Left ventricle myocardium inferior (tissue), 1 donor: ENCODE data around the gene TMEM132A. TPM values are rescaled to one million over a fixed set of nuclear protein-coding genes. Genes with fewer than 3 reads are reported as not detected.
"Not testable (repeated sequence)": the region's sequence is repeated elsewhere in the genome, so short reads cannot be mapped to it uniquely, and the experiment has no call there.

ENCODE experiments used
- DNase-seq: peaks from one replicate; pipeline ENCODE4 v3.0.0-alpha.2; 2020
- H3K27ac ChIP-seq: fragments of 200-600 bp; replicated peaks from 2 replicates; pipeline ENCODE4 v1.8.0; 2021
- H3K27me3 ChIP-seq: fragments of 200-600 bp; 2 replicates; pipeline ENCODE4 v1.8.0; 2021; ENCODE audit warnings: low read depth
- H3K36me3 ChIP-seq: fragments of 200-600 bp; 2 replicates; pipeline ENCODE4 v1.8.0; 2021
- H3K4me1 ChIP-seq: fragments of 200-600 bp; 2 replicates; pipeline ENCODE4 v1.8.0; 2021
- H3K4me3 ChIP-seq: fragments of 200-600 bp; 2 replicates; pipeline ENCODE4 v1.8.0; 2021; ENCODE audit warnings: mild to moderate bottlenecking, moderate library complexity
- H3K9me3 ChIP-seq: fragments of 200-600 bp; replicated peaks from 2 replicates; pipeline ENCODE4 v1.8.0; 2021
- intact Hi-C: fragments of 100-400 bp; cut with micrococcal nuclease; formaldehyde crosslinking; loops from one replicate; pipeline ENCODE4 v1.11.0; 2022
- total RNA-seq: library from RNA; stranded (reverse); fragmentation: NEBNext Ultra II Directional; extraction: Animal tissue kit (Norgen Biotek cat#: 25700); gene quantifications from one replicate; pipeline ENCODE4 v1.2.1, GENCODE V29; 2021
- TF ChIP-seq, protein P1 (sequence below): fragments of 200-600 bp; IDR thresholded peaks from 2 replicates; pipeline ENCODE4 v1.8.0; 2021; ENCODE audit warnings: antibody characterized with exemption, mild to moderate bottlenecking, borderline replicate concordance
- donor health status: DM: no; HTN: yes; CAD: no; lungs with severe emphysema.

Gene TMEM132A
- total RNA-seq, 1 donor from 2014 or later, result 6.4 TPM

DNA sequence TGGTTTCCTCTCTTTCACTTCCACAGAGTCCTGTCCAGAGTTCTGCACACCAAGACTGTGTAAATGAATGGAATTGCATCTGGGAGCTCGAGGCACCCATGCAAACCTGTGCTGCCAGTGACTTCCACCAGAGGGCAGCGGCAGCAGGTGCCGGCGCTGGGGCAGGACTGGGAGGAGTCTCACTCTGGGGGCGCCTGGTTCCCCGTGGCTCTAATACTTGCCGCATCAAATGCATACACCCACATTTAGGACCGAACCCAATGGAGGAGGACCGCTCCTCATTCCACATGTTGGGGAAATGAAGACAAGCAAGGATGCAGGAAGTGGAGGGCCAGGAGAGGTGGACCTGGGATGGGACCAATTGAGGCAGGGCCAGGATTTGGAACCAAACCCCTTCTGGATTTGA is 46.1 kb downstream of the TMEM132A start:
- DNase-seq, result peak; percentile 51
- Histone ChIP-seq H3K4me1 (no peaks in the 10 kb centered on the region), H3K27ac (no peak overlapping the region), H3K4me3 (no peak overlapping the region), H3K36me3 (no peaks in the 10 kb centered on the region), H3K9me3 (peaks cover 8% of the 10 kb centered on the region), H3K27me3 (no peaks in the 10 kb centered on the region)
- TF ChIP-seq, protein P1, sequence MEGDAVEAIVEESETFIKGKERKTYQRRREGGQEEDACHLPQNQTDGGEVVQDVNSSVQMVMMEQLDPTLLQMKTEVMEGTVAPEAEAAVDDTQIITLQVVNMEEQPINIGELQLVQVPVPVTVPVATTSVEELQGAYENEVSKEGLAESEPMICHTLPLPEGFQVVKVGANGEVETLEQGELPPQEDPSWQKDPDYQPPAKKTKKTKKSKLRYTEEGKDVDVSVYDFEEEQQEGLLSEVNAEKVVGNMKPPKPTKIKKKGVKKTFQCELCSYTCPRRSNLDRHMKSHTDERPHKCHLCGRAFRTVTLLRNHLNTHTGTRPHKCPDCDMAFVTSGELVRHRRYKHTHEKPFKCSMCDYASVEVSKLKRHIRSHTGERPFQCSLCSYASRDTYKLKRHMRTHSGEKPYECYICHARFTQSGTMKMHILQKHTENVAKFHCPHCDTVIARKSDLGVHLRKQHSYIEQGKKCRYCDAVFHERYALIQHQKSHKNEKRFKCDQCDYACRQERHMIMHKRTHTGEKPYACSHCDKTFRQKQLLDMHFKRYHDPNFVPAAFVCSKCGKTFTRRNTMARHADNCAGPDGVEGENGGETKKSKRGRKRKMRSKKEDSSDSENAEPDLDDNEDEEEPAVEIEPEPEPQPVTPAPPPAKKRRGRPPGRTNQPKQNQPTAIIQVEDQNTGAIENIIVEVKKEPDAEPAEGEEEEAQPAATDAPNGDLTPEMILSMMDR, result peak; percentile 90
- intact Hi-C loops, result no loop called here

DNA sequence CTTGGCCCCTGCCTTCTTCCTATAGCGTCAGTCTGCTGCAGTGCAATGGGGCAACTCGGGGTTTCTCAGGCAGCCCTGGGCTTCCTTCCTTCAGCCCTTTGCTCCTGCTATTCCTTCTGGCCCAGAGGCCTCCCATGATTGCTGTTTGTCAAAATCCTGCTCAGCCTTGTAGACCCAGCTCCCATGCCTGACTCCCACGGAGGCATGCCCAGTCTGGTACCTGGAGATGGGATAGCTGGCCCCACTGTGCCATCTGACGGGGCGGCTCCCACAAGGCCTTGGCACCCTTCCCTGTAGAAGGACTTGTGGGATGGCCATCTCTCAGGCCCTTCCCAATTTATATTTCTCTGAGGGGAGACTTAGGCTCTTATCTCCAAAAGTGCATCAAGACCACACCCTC is 46.6 kb downstream of the TMEM132A start:
- no peaks in the 10 kb centered on the region for H3K36me3 ChIP-seq
- TF ChIP-seq, protein P1, result no peak
- intact Hi-C loops, result no loop called here
- H3K4me1 ChIP-seq, result no peaks in the 10 kb centered on the region
- no peak overlapping the region for H3K27ac ChIP-seq
- no peak for DNase-seq
- H3K27me3 ChIP-seq, result no peaks in the 10 kb centered on the region
- H3K9me3 ChIP-seq, result peaks cover 8% of the 10 kb centered on the region
- no peak overlapping the region for H3K4me3 ChIP-seq

DNA sequence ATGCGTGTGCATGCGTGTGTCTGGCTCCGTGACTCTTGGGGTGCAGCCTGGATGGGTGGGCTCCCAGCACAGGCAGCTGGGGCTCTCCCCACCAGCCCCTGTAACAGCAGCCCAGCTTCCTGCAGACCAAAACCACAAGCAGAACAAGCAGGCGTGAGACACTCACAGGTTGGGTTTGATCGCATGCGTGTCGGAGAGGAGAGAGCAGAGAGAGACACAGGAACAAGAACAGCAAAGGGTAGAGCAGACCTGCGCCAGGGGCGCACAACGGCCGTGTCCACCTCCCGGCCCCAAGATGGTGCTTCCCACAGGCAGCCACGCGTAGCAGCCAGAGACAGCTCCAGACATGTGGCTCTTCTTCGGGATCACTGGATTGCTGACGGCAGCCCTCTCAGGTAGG is 47.3 kb downstream of the TMEM132A start, which contains the start of gene CD6:
TSS of gene CD6 (plus strand) at position 161 of the 400 bp plus-strand sequence. CDS start at position 347, 186 bp downstream.
- Histone ChIP-seq H3K27me3 (no peaks in the 10 kb centered on the region), H3K36me3 (no peaks in the 10 kb centered on the region), H3K4me3 (no peak within 1 kb of the TSS), H3K27ac (no peak within 1 kb of the TSS), H3K4me1 (no peaks in the 10 kb centered on the region), H3K9me3 (peaks cover 8% of the 10 kb centered on the region)
- TF ChIP-seq, protein P1, result no peak
- no peak for DNase-seq
- intact Hi-C loops, result no loop called here

DNA sequence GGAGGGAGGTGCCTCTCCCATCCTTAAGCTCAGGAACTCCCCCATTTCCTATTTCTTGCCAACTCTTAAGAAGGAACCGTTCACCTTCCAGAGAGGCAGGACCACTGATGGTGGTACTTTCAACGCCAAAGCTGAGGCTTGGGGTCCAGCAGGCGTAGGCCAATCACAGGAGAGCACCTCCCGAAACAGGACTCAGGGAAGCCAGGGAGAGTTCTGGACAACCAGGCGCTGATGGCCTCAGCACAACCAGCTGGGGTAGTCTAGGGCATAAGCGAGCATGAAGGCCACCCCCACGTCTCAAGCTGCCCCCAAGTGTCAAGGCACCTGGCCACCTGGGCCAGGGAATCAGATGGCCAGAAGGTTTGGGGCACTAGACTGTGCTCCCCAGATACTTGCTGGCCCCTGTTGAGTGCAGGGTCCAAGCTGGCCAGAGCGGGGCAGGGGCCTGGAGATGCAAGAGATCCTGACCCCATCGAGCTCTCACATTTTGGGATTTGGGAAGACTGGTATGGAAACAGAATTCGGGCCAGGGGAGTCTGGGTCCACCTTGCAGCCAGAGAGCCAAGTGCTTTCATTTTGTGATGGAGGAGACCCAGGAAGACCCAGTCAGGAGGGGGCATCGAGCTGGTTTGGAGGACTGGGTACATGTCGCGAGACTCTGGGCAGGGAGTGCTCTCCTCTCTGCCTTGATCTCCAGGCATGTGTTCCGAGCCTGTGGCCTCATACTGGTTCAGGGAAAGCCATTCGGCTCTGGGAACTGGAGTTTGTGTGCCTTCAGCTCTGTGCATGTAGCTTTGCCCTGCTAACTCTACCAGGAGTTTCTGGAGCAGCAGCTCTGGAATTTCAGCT is 48.1 kb downstream of the TMEM132A start:
- H3K4me1 ChIP-seq, result no peaks in the 10 kb centered on the region
- no peaks in the 10 kb centered on the region for H3K27me3 ChIP-seq
- TF ChIP-seq, protein P1, result no peak
- no peak for DNase-seq
- H3K4me3 ChIP-seq, result no peak overlapping the region
- intact Hi-C loops, result no loop called here
- H3K36me3 ChIP-seq, result no peaks in the 10 kb centered on the region
- no peak overlapping the region for H3K27ac ChIP-seq
- H3K9me3 ChIP-seq, result peaks cover 8% of the 10 kb centered on the region

DNA sequence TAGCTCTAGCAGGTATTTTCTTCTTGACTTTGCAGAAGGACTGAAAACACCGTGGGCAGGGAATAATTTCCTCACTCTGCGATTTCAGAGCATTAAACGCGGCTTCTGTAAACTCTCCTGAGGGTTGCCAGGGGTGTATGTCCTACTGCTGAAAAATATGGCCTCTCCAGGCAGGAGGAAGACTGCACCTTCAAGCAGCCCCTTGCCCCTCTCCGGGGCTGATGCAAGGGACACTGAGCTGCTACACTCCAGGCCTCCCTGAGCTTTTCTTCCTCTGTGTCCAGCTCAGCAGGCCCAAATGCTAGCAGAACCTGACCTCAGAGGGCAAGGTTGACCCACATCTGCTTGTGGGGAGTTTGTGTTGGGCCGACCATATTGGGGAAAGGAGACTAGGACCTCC is 49.4 kb downstream of the TMEM132A start:
- Histone ChIP-seq H3K27ac (no peak overlapping the region), H3K4me3 (no peak overlapping the region), H3K4me1 (no peaks in the 10 kb centered on the region), H3K27me3 (no peaks in the 10 kb centered on the region), H3K9me3 (peaks cover 1% of the 10 kb centered on the region), H3K36me3 (no peaks in the 10 kb centered on the region)
- intact Hi-C loops, result no loop called here
- TF ChIP-seq, protein P1, result no peak
- no peak for DNase-seq

DNA sequence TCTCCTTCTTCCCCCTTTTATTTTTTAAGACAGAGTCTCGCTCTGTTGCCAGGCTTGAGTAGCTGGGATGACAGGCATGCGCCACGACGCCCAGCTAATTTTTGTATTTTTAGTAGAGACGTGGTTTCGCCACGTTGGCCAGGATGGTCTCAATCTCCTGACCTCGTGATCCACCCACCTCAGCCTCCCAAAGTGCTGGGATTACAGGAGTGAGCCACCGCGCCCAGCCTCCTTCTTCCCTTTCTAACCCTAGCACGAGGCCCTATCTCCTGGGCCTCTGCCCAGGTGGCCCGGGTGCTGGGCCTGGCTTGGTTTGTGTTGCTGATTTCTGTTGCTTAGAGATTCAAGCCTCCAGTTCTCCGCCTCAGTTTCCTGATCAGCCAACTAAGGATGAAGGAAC is 50.1 kb downstream of the TMEM132A start:
- H3K4me3 ChIP-seq, H3K27ac ChIP-seq, DNase-seq, H3K4me1 ChIP-seq, H3K27me3 ChIP-seq, H3K36me3 ChIP-seq, H3K9me3 ChIP-seq, intact Hi-C loops: not testable (repeated sequence)
